Progenitor cell of endocrine pancreas (in vitro differentiated cells): ENCODE results near the gene MPG. TPM values are rescaled to one million over a fixed set of nuclear protein-coding genes. Genes with fewer than 3 reads are reported as not detected.

Experiments used
- DNase-seq: peaks from one replicate; pipeline ENCODE4 v3.0.0; 2021; ENCODE audit warnings: low spot score; ENCODE audit not compliant: unreplicated experiment
- H3K27ac Mint-ChIP-seq: 2 replicates; pipeline ENCODE4 v1.8.0; 2021; ENCODE audit warnings: mild to moderate bottlenecking, moderate library complexity, mixed read lengths
- H3K27me3 Mint-ChIP-seq: 2 replicates; pipeline ENCODE4 v1.8.0; 2021; ENCODE audit warnings: mixed read lengths
- H3K36me3 Mint-ChIP-seq: 2 replicates; pipeline ENCODE4 v1.8.0; 2022; ENCODE audit warnings: mixed read lengths; ENCODE audit not compliant: insufficient read depth
- H3K4me1 Mint-ChIP-seq: 2 replicates; pipeline ENCODE4 v1.8.0; 2021; ENCODE audit warnings: low read depth, mixed read lengths
- H3K4me3 Mint-ChIP-seq: 2 replicates; pipeline ENCODE4 v1.8.0; 2021; ENCODE audit warnings: low read depth, mild to moderate bottlenecking, moderate library complexity, mixed read lengths
- H3K9me3 Mint-ChIP-seq: 2 replicates; pipeline ENCODE4 v1.8.0; 2021; ENCODE audit warnings: low read depth, mixed read lengths
- total RNA-seq: library from RNA; stranded (reverse); gene quantifications from 2 replicates; pipeline ENCODE4 v1.2.1, GENCODE V29; 2021
- TF ChIP-seq, protein P1 (sequence below): fragments of 200-600 bp; sonication (generic); IDR thresholded peaks from one replicate; pipeline ENCODE4 v1.5.0; 2021; ENCODE audit warnings: antibody characterized with exemption, mild to moderate bottlenecking; ENCODE audit not compliant: unreplicated experiment

The MPG gene
- total RNA-seq, 1 donor from 2014 or later = 35.2 TPM

- H3K4me3 Mint-ChIP-seq = no peak overlapping the region
- no peak for DNase-seq
- H3K27me3 Mint-ChIP-seq = no peaks in the 10 kb centered on the region
- H3K4me1 Mint-ChIP-seq = no peaks in the 10 kb centered on the region
- peaks cover 5% of the 10 kb centered on the region for H3K36me3 Mint-ChIP-seq
- TF ChIP-seq, protein P1, sequence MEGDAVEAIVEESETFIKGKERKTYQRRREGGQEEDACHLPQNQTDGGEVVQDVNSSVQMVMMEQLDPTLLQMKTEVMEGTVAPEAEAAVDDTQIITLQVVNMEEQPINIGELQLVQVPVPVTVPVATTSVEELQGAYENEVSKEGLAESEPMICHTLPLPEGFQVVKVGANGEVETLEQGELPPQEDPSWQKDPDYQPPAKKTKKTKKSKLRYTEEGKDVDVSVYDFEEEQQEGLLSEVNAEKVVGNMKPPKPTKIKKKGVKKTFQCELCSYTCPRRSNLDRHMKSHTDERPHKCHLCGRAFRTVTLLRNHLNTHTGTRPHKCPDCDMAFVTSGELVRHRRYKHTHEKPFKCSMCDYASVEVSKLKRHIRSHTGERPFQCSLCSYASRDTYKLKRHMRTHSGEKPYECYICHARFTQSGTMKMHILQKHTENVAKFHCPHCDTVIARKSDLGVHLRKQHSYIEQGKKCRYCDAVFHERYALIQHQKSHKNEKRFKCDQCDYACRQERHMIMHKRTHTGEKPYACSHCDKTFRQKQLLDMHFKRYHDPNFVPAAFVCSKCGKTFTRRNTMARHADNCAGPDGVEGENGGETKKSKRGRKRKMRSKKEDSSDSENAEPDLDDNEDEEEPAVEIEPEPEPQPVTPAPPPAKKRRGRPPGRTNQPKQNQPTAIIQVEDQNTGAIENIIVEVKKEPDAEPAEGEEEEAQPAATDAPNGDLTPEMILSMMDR = no peak
- H3K27ac Mint-ChIP-seq = peak overlapping the region; percentile 52
- H3K9me3 Mint-ChIP-seq = no peaks in the 10 kb centered on the region
Observed at GRCh38 chr16:84718-85406, 6.8 kb downstream of the MPG start.

- no peak for DNase-seq
- Mint-ChIP-seq H3K36me3 (peaks cover 5% of the 10 kb centered on the region), H3K27me3 (no peaks in the 10 kb centered on the region), H3K9me3 (no peaks in the 10 kb centered on the region), H3K4me1 (no peaks in the 10 kb centered on the region), H3K27ac (peak overlapping the region; percentile 52), H3K4me3 (no peak overlapping the region)
- TF ChIP-seq, protein P1 = no peak
Observed at GRCh38 chr16:85407-85782, 7.4 kb downstream of the MPG start.

DNA sequence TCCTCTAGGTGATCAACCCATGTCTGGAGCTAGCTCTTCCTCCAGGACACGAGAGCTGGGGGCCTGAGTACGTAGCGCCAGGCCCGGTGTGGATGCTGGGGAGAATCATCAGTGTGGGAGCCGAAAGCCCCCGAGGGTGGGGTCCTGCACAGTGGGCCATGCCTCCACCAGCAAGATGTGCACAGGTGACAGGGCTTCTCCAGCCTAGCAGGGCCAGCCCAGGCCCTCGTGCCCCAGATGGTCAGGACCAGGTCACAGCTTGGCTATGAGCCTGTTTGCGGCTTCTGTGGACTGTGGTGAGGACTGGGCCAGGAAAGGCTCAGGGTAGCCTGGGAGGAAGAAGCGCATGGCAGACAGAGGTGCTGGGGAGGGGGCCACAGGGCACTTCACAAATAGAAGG lies 7.8 kb downstream of the MPG start:
- TF ChIP-seq, protein P1 = no peak
- H3K36me3 Mint-ChIP-seq = peaks cover 7% of the 10 kb centered on the region

GRCh38 chr16:86483-86952 lies 8.5 kb downstream of the MPG start:
- Mint-ChIP-seq H3K27me3 (no peaks in the 10 kb centered on the region), H3K36me3 (peaks cover 7% of the 10 kb centered on the region), H3K4me3 (no peak overlapping the region), H3K9me3 (no peaks in the 10 kb centered on the region), H3K4me1 (no peaks in the 10 kb centered on the region), H3K27ac (no peak overlapping the region)
- no peak for DNase-seq
- TF ChIP-seq, protein P1 = no peak

More for the DNA sequence above, 7.8 kb downstream of the MPG start:
- Mint-ChIP-seq H3K4me3 (no peak overlapping the region), H3K27ac (no peak overlapping the region), H3K27me3 (no peaks in the 10 kb centered on the region), H3K4me1 (no peaks in the 10 kb centered on the region), H3K9me3 (no peaks in the 10 kb centered on the region)
- no peak for DNase-seq

GRCh38 chr16:88613-89012 lies 10.6 kb downstream of the MPG start:
- TF ChIP-seq, protein P1 = no peak
- Mint-ChIP-seq H3K4me1 (no peaks in the 10 kb centered on the region), H3K36me3 (peaks cover 8% of the 10 kb centered on the region), H3K4me3 (no peak overlapping the region), H3K27me3 (no peaks in the 10 kb centered on the region), H3K27ac (no peak overlapping the region), H3K9me3 (no peaks in the 10 kb centered on the region)
- DNase-seq = no peak
